B cell (primary cell): ENCODE data around the gene PTGES3.

Experiments used
- EZH2 ChIP-seq: IDR thresholded peaks from 2 replicates; pipeline ENCODE4 v1.6.1; 2012; ENCODE audit warnings: borderline replicate concordance, low read depth, mild to moderate bottlenecking, moderate library complexity, low read length; ENCODE audit not compliant: insufficient read depth, poor library complexity, severe bottlenecking
- TF ChIP-seq, protein P1 (sequence below): fragments of 200-600 bp; IDR thresholded peaks from one replicate; pipeline ENCODE4 v1.8.0; 2022; ENCODE audit warnings: antibody characterized with exemption, mild to moderate bottlenecking

DNA sequence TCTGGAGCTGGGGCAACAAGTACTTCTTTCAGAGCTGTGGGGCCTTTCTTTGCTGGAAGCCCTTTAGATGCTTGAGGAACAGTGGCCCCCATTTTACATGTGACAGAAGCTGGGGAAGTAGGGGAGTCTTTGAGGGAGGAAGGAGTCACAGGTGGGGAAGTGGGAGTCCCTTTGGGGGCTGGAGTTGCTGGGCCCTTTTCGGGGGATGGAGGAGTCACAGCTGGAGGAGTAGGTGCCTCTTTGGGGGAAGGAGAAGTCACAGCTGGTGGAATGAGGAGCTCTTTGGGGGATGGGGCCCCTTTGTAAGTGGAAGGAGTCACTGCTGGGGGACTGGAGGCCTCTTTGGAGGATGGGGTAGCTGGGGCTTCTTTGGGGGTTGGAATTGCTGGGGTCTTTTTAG, 28.4 kb upstream of the PTGES3 start:
- TF ChIP-seq, protein P1, sequence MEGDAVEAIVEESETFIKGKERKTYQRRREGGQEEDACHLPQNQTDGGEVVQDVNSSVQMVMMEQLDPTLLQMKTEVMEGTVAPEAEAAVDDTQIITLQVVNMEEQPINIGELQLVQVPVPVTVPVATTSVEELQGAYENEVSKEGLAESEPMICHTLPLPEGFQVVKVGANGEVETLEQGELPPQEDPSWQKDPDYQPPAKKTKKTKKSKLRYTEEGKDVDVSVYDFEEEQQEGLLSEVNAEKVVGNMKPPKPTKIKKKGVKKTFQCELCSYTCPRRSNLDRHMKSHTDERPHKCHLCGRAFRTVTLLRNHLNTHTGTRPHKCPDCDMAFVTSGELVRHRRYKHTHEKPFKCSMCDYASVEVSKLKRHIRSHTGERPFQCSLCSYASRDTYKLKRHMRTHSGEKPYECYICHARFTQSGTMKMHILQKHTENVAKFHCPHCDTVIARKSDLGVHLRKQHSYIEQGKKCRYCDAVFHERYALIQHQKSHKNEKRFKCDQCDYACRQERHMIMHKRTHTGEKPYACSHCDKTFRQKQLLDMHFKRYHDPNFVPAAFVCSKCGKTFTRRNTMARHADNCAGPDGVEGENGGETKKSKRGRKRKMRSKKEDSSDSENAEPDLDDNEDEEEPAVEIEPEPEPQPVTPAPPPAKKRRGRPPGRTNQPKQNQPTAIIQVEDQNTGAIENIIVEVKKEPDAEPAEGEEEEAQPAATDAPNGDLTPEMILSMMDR = no peak
- no peak for TF ChIP-seq EZH2
